HG03280 (cell line): ENCODE data around the gene HPDL.

ENCODE experiments used
- ATAC-seq: cut with Tn5 transposase; IDR thresholded peaks from one replicate; pipeline ENCODE4 v1.9.1; 2021; ENCODE audit warnings: mild to moderate bottlenecking, moderate library complexity; ENCODE audit not compliant: unreplicated experiment

HPDL gene

DNA sequence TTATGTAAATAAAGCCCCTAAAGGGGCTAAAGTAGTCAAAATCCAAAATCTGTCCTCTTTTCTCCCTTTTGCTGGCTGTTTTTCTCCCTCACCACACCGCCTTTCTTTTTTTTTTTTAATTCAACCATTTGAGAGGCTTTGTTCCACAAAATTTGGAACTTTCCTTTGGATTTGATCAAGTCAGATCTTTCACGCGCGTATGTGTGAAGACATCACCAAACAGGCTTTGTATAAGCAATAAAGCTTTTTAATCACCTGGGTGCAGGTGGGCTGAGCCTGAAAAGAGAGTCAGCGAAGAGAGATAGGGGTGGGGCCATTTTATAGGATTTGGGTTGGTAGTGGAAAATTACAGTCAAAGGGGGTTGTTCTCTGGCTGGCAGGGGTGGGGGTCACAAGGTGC lies 5.3 kb upstream of the HPDL start:
- ATAC-seq, result no peak

DNA sequence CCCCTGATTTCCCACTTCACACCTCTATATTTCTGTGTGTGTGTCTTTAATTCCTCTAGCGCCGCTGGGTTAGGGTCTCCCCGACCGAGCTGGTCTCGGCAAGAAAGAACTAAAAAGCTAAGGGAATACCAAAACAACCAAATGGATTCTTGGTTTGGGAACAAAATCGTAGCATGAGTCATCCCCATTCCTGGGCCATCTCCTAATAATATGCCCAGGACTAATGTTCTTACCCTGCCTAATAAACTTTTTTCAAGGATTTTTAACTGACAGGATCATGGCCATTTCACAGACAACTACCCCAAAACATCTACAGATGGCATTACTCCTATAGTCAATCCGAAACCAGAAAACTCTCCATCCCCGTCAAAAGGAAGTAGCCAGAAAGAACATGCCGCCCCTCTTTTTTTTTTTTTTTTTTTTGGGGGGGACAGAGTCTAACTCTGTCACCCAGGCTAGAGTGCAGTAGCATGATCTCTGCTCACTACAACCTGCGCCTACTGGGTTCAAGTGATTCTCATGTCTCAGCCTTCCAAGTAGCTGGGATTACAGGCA lies 4.1 kb upstream of the HPDL start:
- no peak for ATAC-seq

DNA sequence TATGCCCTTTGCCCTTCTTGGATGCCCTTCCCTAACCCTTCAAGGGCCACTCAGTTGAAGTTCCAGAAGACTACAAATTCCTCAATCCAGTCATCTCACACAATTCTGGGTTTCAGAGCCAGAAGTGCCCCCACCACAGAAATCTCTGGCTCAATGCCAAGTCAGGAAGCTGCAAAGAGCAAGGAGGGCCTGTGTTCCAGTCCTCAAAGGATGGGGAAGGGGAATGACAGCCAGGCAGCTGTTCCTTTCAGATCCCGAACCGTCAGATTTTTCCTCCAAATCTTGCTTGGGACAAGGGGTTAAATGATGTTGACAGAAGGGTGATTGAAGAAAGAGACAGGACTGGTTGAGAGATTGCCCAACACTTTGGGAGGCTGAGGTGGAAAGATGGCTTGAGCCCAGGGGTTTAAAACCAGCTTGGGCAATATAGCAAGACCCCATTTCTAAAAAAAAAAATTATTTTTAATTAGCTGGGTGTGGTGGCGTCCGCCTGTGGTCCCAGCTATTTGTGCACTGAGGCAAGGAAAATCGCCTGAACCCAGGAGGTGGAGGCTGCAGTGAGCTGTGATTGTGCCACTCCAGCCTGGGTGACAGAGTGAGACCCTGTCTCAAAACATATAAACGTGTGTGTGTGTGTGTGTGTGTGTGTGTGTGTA lies 716 bp upstream of the HPDL start:
- ATAC-seq, result no peak

DNA sequence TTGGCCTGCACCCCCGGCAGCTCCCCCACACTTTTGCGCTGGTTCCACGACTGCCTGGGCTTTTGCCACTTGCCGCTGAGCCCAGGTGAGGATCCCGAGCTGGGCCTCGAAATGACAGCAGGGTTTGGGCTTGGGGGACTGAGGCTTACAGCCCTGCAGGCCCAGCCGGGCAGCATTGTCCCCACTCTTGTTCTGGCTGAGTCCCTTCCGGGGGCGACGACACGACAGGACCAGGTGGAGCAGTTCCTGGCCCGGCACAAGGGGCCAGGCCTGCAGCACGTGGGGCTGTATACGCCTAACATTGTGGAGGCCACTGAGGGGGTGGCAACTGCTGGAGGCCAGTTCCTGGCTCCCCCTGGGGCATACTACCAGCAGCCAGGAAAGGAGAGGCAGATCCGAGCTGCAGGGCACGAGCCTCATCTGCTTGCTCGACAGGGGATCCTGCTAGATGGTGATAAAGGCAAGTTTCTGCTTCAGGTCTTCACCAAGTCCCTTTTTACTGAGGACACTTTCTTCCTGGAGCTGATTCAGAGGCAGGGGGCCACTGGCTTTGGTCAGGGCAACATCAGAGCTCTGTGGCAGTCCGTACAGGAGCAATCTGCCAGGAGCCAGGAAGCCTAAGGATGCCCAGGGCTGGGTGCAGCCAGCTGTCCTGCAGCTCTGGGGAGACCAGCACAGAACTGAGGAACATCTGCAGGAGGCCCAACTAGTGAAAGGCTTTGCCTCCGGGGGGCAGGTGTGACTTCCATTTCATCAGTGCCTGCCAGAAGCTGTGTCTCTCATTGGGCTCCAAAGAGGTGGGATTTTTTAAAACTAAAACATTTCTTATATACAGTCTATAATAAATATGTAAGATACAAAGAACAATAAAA lies 1.2 kb downstream of the HPDL start:
- no peak for ATAC-seq

DNA sequence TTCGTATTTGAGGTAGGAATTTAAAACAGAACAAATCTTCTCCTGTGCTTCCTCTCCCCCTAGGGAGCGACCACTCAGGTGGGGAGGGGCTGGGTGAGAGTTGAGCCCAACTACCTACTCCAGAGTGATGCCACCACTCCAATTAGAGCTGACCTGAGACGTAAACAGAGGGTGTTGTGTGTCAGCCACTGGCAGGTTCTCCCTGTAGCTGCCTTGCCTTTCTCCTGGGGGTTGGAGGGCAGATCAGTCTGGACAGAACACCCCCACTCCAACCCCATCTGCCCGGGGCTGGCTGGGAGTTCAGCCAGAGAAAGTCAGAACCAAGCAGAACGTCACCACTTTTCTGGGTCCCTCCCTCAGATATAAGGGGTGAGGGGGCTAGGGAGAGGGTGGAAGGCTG lies 2.0 kb downstream of the HPDL start:
- no peak for ATAC-seq

DNA sequence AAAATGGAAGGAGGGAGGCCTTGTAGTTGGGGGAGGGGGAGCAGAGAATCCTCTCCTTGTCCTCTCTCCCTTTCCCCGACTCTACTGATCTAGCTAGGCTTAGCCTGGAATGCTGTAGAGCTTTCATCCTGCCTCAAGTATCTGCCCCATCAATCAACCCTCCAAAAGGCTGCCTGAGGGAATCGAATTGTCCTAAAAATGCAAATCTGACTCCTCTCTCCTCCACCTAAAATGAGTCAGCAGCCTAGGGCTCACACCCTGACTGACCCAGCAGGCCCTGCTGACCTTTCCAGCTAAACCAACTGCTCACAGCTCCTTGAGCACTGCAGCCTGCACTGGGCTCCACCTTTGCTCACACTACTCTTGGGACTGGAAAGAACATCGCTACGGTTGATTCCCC lies 2.8 kb downstream of the HPDL start:
- ATAC-seq, result no peak

DNA sequence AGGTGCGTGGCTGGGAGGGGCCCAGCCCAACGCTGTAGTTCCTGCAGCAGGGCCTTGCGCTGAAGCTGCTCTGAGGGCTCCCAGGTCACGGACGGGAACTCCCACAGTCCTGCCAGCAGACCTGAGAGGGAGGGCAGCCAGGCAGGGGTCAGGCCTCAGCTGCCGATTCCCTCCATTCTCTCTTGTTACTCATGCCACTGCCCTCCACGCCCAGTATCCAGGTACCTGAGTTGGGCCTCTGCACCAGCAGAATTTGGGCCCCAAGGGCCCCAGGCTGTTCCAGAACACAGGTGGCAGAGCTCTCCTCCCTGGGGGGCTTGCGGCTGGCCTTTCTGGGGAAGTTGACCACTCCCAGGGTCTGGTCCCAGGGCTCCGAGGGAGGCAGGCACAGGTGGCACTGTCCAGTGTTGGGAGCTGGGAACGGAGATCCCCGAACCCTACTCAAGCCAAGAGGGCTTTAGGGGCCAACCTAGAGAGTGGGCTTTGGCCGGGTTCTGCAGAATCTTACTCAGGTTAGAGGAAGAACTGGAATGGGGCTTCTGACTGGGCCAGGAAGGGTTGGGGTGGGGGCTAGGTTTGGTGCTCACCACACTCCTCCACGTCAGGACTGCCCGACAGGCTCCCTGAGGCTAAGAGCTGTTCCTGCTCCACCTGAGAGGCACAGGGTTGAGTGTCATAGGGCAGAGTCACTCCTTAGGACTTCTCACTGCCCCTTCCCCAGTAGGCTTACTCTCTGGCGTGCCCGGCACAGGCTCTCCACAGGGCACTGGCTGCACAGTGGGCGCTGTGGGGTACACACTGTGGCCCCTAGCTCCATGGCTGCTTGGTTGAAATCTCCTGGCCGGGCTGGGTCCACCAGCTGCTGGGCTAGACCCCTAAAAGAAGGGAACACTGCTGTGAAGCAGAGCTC lies 5.0 kb downstream of the HPDL start:
- no peak for ATAC-seq

DNA sequence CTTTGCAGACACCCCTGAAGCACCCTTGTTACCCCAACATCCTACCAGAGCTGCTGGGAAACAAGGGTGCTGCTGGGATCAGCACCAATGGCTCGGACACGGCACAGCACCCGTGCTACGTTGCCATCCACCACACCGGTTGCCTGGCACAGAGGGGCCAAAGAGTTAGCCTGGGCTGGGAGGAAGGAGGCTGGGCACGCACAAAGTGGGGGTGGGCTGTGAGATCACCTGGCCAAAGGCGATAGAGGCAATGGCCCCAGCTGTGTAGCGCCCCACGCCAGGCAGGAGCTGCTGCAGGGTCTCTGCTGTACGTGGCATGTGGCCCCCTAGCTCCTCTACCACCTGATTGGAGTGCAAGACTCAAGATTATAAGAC lies 5.6 kb downstream of the HPDL start:
- no peak for ATAC-seq

DNA sequence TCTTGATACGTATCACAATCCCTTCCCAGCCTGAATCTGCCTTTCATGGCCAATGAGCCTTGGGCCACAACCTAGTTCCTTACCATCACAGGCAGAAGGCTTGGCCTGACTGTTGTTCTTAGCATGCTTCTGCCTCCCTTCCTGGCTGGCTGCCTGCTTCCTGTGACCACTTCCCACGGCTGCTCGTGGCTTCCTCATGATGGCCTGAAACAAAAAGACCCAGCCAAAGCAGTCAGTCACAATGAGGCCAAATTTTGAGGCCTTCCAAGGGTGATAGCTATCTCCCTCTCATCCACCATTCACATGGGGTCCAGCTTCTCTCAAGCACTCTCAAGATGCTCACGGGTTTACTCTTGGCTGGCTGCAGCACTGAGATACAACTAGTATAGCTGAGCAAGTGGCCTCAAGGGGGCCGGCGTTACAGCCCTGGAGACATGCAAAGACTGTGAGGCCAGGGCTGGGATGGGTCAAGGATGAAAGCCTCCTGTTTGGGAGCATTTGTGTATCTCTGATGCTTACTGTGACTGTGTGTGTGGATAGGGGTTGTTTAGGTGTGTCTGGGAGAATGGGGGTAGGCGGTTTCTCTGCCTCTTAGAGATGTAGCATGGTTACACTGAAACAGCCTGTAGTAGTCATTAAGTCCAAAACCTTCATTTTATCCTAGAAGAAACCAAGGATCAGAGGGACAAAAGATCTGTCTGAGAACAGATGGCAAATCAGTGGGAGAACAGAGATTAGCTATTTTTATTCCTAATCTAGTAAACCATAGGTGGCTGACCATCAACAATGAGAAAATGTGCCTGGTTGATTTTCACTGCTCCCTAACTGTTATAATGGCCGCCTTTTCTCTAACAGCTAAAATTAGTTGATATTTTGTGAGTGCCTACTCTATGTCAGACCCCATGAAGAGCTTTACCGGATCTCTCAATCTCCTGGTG lies 7.9 kb downstream of the HPDL start:
- ATAC-seq, result no peak

DNA sequence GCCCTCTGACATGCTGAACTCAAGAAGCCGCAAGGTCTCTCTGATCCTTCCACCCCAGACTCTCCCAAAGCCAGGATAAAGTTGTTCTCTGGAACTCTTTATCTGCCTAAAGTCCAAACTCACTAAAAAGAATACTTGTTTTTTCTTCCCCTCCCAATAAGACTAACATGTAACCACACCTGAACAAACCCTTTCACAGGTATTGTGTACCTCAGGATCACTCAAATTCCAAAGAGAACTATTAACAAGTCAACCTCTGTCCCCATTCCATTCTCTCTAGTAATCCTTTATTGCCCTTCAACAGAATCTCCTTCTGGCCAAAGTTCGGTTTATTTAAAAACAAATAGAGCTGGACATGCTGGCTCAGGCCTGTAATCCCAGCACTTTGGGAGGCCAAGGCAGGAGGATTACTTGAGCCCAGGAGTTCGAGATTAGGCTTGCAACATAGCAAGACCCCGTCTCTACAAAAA lies 9.2 kb downstream of the HPDL start:
- ATAC-seq, result no peak

DNA sequence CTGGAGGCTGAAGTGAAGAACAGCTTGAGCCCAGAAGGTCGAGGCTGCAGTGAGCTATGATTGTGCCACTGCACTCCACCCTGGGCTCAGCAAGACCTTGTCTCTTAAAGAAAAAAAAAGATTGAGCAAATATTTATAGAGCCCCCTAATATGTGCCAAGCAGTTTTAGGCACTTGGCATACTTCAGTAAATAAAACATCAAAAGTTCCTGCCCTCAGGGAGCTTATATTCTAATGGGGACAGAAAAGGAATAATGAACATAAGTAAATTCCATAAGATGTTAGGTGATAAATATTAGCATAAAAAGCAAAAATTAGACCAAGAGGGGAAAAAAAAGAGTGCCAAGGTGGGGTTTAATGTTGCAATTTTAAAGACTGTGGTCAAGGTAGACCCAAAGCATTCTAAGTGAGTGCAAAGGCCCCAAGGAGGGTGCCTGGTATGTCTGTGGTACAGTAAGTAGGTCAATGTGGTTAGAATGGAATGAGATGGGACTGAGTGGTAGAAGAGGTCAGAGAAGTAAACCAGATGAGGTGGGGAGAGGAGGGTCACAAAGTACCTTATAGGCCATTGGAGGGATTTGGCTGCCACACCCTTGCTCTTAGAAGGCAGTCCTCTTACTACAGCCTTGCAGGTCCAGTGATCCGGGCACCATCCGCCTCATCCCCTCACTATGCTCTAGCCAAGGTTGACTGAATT lies 11.1 kb downstream of the HPDL start:
- no peak for ATAC-seq

DNA sequence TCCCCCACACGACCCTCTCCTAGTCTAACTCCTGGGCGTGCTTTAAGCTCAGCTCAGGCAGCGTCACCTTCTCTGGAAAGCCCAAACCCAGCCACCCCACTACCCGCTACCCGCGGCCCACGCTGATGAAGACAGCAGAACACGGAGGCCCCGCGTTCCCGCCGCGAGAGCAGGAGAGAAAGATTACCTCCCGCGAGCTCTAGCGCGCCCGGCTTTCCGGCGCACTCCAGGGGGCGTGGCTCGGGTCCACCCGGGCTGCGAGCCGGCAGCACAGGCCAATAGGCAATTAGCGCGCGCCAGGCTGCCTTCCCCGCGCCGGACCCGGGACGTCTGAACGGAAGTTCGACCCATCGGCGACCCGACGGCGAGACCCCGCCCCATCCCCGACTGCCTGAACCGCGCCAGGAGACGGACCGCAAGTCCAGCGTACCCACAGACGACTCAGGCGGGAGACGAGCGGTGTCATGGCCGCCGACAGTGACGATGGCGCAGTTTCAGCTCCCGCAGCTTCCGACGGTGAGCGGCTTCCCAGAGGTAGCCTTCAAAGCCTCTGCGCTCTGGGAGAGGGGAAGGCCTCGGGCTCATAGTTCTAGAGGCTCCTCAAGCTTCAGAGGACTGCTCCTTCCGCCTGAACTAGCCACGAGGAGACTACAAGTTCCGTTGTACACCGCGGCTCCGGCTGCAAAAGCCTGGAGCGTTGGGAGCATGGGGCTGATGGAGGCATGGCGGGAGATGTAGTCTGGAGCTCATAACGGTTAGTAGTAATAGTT lies 13.3 kb downstream of the HPDL start, which contains the start of the genes MUTYH and TOE1:
Gene MUTYH (minus strand): TSS at position 652 of the 770 bp plus-strand sequence. CDS start 5,935 bp downstream, outside the sequence.
Gene TOE1 (plus strand): TSS at position 382 of the 770 bp plus-strand sequence. CDS start 83 bp downstream, at position 465.
- peak; percentile 83 for ATAC-seq

DNA sequence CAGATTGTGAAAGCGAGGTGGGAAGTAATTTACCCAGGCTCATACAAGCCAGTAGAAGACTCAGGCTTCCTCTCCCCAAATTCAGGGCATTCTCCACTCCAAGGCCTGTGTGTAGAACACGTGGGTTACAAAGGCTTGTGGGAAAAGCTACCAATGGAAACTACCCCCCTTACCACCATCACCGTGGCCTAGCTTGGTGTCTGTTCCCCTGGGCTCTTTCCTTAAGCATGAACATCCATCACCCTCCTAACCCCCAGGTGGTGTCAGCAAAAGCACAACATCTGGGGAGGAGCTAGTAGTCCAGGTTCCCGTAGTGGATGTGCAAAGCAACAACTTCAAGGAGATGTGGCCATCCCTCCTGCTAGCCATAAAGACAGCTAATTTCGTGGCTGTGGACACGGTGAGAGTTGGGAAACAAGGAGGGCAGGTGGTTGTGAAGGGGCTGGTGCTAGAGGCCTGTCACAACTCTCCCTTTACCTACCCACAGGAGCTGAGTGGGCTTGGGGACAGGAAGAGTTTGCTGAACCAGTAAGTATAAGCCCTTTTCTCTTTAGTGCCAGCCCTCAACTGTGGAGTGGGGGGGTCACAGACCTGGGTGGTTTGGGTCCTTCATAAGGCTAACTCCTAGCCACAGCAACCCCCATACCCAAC lies 14.2 kb downstream of the HPDL start:
- peak; percentile 5 for ATAC-seq

DNA sequence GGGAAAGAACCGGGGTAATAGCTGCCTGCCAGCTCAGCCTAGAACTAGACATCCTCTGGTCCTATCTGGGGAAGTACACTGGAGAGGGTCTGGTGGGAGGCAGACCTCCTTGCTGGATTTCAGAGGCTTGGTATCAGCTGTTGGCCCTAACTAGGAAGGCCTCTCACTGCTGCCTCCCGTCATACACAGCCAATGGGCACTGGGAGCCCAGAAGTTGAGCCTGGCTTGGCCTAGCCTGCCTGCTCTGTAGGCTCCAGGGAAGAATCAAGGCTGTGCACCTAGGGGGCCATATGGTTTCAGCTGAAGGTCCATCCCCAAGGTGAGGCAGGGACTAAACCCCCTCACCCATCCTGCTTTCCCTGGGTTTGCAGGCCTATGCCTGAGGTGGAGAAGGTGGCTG lies 17.8 kb downstream of the HPDL start:
- ATAC-seq, result no peak

DNA sequence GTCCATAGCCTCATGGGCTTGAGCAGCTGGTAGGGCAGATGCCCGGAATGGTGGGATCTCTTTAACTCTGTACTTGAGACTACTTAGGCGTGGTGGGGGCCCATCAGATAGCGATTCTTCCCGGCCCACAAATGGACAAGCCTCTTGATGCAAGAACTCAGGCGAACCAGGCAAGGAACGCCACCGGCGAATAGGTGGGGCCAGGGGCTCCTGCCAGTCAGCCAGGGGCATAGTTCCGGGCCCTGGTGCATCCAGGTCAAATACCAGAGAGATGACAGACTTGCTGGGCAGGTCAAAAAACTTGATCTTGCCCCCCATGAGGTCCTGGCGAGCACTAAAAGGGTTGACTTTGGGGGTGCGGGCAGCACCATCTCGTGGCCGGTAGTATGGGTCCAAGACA lies 18.3 kb downstream of the HPDL start:
- no peak for ATAC-seq

DNA sequence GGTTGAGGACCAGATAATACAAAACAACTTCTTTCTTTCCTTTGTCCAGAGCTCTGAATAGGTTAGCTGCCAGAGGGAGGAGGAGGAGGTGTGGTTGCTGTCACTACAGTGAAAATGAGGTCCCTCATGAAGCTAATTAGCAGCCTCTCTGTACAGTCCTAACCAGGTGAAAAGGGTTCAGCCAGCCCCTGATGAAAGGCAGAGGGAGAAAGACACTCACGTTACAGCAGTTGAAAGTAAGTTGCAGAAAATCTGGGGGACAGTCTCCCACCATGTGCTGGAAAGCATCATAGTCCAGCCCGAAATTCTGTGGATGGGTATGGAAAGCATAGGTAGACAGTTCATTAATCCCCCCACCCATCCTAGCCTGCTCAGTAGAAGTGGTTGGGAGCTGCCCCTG lies 19.8 kb downstream of the HPDL start:
- no peak for ATAC-seq

DNA sequence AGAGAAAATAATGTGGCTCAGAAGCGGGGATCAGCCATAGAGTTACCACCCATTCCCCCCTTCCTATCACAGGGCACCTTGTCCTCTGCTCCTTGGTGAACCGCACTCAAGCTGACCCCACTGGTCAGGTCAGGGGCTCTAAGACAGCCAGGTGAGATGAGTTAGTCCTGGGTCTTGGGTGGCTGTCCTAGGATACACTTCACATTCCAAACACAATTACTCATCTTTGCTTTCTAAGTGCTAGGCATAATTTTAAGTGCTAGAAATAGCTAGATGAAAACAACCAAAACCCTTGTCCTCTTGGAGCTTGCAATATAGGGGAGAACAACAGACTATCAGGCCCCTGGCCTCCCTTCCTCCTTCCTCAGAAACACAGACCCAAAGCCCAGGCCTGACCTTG lies 21.3 kb downstream of the HPDL start:
- ATAC-seq, result no peak

DNA sequence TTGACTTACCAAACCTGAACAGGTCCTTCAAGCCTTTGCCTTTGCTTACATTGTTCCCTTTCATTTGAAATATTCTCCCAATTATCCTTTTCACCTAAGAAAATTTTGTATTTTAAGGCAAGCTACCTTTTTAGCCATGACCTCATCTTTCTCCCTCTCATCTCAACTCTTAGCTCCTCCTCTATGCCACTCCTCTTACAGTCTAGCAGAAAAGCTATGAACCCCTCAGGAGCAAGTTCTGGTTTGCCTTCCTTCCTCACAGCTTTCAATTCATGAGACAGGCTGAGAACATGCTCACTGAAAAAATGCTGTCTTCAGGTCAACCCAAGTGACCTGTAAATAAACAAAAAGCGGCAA lies 21.9 kb downstream of the HPDL start:
- no peak for ATAC-seq
